H9 (cell line): ENCODE results near the gene FBN2. TPM values are rescaled to one million over a fixed set of nuclear protein-coding genes. Genes with fewer than 3 reads are reported as not detected.

Source experiments
- DNase-seq: peaks from one replicate; pipeline ENCODE4 v3.0.0-alpha.2; 2017
- H2AFZ ChIP-seq: one replicate; pipeline ENCODE4 v1.6.1; 2013; ENCODE audit warnings: mild to moderate bottlenecking, low read length, control low read depth, moderate library complexity
- H2AK5ac ChIP-seq: 2 replicates; pipeline ENCODE4 v1.6.1; 2013; ENCODE audit warnings: low read length, control low read depth, mixed read lengths; ENCODE audit not compliant: insufficient read length
- H2BK120ac ChIP-seq: one replicate; pipeline ENCODE4 v1.6.1; 2013; ENCODE audit warnings: low read depth, mild to moderate bottlenecking, low read length, control low read depth, inconsistent platforms; ENCODE audit not compliant: poor library complexity, severe bottlenecking
- H2BK12ac ChIP-seq: 2 replicates; pipeline ENCODE4 v1.6.1; 2013; ENCODE audit warnings: low read length, control low read depth, mixed read lengths, low read depth; ENCODE audit not compliant: insufficient read length
- H2BK15ac ChIP-seq: 2 replicates; pipeline ENCODE4 v1.6.1; 2013; ENCODE audit warnings: low read depth, low read length, control low read depth
- H2BK20ac ChIP-seq: one replicate; pipeline ENCODE4 v1.6.1; 2013; ENCODE audit warnings: low read depth, mild to moderate bottlenecking, low read length, control low read depth, inconsistent platforms; ENCODE audit not compliant: poor library complexity, severe bottlenecking
- H2BK5ac ChIP-seq: 2 replicates; pipeline ENCODE4 v1.6.1; 2013; ENCODE audit warnings: low read length, control low read depth, mixed read lengths; ENCODE audit not compliant: insufficient read length
- H3K14ac ChIP-seq: 2 replicates; pipeline ENCODE4 v1.6.1; 2013; ENCODE audit warnings: low read length, control low read depth; ENCODE audit not compliant: insufficient read depth
- H3K18ac ChIP-seq: 2 replicates; pipeline ENCODE4 v1.6.1; 2013; ENCODE audit warnings: low read depth, mild to moderate bottlenecking, mixed read lengths, low read length, control low read depth; ENCODE audit not compliant: insufficient read length
- H3K23ac ChIP-seq: 2 replicates; pipeline ENCODE4 v1.6.1; 2013; ENCODE audit warnings: low read length, control low read depth, mixed read lengths, low read depth; ENCODE audit not compliant: insufficient read length
- H3K23me2 ChIP-seq: 2 replicates; pipeline ENCODE4 v1.6.1; 2013; ENCODE audit warnings: low read depth, mild to moderate bottlenecking, mixed read lengths, low read length, control low read depth; ENCODE audit not compliant: insufficient read length, poor library complexity, severe bottlenecking
- H3K27ac ChIP-seq: 2 replicates; pipeline ENCODE4 v1.5.1; 2013; ENCODE audit warnings: low read length, control low read depth, mixed read lengths, low read depth; ENCODE audit not compliant: insufficient read length
- H3K27me3 ChIP-seq: 2 replicates; pipeline ENCODE4 v1.6.1; 2013; ENCODE audit warnings: low read length, control low read depth, inconsistent platforms; ENCODE audit not compliant: insufficient read depth
- H3K4ac ChIP-seq: 2 replicates; pipeline ENCODE4 v1.6.1; 2013; ENCODE audit warnings: low read depth, mild to moderate bottlenecking, control low read depth, inconsistent platforms, low read length, moderate library complexity
- H3K4me1 ChIP-seq: 2 replicates; pipeline ENCODE4 v1.6.1; 2013; ENCODE audit warnings: low read length, control low read depth, inconsistent platforms; ENCODE audit not compliant: insufficient read depth
- H3K4me2 ChIP-seq: 2 replicates; pipeline ENCODE4 v1.6.1; 2013; ENCODE audit warnings: low read length, control low read depth, mixed read lengths; ENCODE audit not compliant: insufficient read length, insufficient read depth
- H3K56ac ChIP-seq: 2 replicates; pipeline ENCODE4 v1.6.1; 2013; ENCODE audit warnings: low read depth, mild to moderate bottlenecking, mixed read lengths, low read length, control low read depth; ENCODE audit not compliant: insufficient read length
- H3K79me1 ChIP-seq: 2 replicates; pipeline ENCODE4 v1.6.1; 2013; ENCODE audit warnings: low read depth, mild to moderate bottlenecking, moderate library complexity, low read length, control low read depth, inconsistent platforms; ENCODE audit not compliant: insufficient read depth, poor library complexity, severe bottlenecking
- H3K79me2 ChIP-seq: 2 replicates; pipeline ENCODE4 v1.6.1; 2013; ENCODE audit warnings: low read length, control low read depth, inconsistent platforms; ENCODE audit not compliant: insufficient read depth
- H3K9ac ChIP-seq: 2 replicates; pipeline ENCODE4 v1.6.1; 2013; ENCODE audit warnings: low read length, control low read depth, mixed read lengths; ENCODE audit not compliant: insufficient read length; ENCODE audit errors: extremely low read depth
- H3K9me3 ChIP-seq: one replicate; pipeline ENCODE4 v1.6.1; 2013; ENCODE audit warnings: low read depth, low read length, inconsistent platforms; ENCODE audit not compliant: control insufficient read depth
- H3T11ph ChIP-seq: one replicate; pipeline ENCODE4 v1.6.1; 2013; ENCODE audit warnings: mild to moderate bottlenecking, low read length, control low read depth, inconsistent platforms
- H4K20me1 ChIP-seq: one replicate; pipeline ENCODE4 v1.6.1; 2013; ENCODE audit not compliant: control insufficient read depth, insufficient read length, insufficient read depth
- H4K5ac ChIP-seq: 2 replicates; pipeline ENCODE4 v1.6.1; 2013; ENCODE audit warnings: low read depth, mild to moderate bottlenecking, mixed read lengths, low read length, control low read depth; ENCODE audit not compliant: insufficient read length
- H4K8ac ChIP-seq: replicated peaks from 2 replicates; pipeline ENCODE4 v1.6.1; 2013; ENCODE audit warnings: low read length, control low read depth, mixed read lengths, low read depth; ENCODE audit not compliant: insufficient read length
- H4K91ac ChIP-seq: 2 replicates; pipeline ENCODE4 v1.6.1; 2013; ENCODE audit warnings: low read depth, mild to moderate bottlenecking, moderate library complexity, mixed read lengths, low read length, control low read depth; ENCODE audit not compliant: insufficient read length
- H3K27ac Mint-ChIP-seq, 3 experiments: 2 replicates in 2 of 3; 3 replicates in 1 of 3; pipeline ENCODE4 v1.8.0; 2020 to 2021; ENCODE audit warnings: mixed read lengths in 3 of 3, mild to moderate bottlenecking in 1 of 3, moderate library complexity in 1 of 3
- H3K27me3 Mint-ChIP-seq: 2 replicates; pipeline ENCODE4 v1.8.0; 2021; ENCODE audit warnings: low read depth, mild to moderate bottlenecking, moderate library complexity, mixed read lengths
- H3K36me3 Mint-ChIP-seq, 3 experiments: 2 replicates in 2 of 3; 3 replicates in 1 of 3; pipeline ENCODE4 v1.8.0; 2020 to 2021; ENCODE audit warnings: low read depth in 3 of 3, mixed read lengths in 3 of 3; ENCODE audit not compliant: insufficient read depth in 1 of 3
- H3K4me1 Mint-ChIP-seq, 2 experiments: 2 replicates each; pipeline ENCODE4 v1.8.0; 2020; ENCODE audit warnings: mixed read lengths in 2 of 2
- H3K4me3 Mint-ChIP-seq, 2 experiments: 2 replicates in 1 of 2; 3 replicates in 1 of 2; pipeline ENCODE4 v1.8.0; 2020 to 2021; ENCODE audit warnings: mild to moderate bottlenecking in 2 of 2, mixed read lengths in 2 of 2, moderate library complexity in 1 of 2
- H3K9me3 Mint-ChIP-seq, 2 experiments: 2 replicates in 1 of 2; 3 replicates in 1 of 2; pipeline ENCODE4 v1.8.0; 2020; ENCODE audit warnings: mild to moderate bottlenecking in 2 of 2, mixed read lengths in 2 of 2, moderate library complexity in 1 of 2
- CTCF ChIP-seq: fragments of 200-600 bp; sonication (generic); conservative IDR thresholded peaks from 3 replicates; pipeline ENCODE4 v1.8.0; 2021; ENCODE audit warnings: antibody characterized with exemption, mild to moderate bottlenecking
- WGBS: extraction: QIAGEN DNeasy Blood & Tissue Kit; methylation state at CpG from one replicate; pipeline ENCODE4 v1.1.7; 2013; ENCODE audit warnings: missing lambda C conversion rate, low lambda C conversion rate, mixed read lengths; ENCODE audit not compliant: insufficient read length; ENCODE audit errors: extremely low coverage; 5-methylcytosine and 5-hydroxymethylcytosine counted together
- total RNA-seq: library from RNA; stranded (reverse); gene quantifications from 2 replicates; pipeline ENCODE4 v1.2.1, GENCODE V29; 2021

FBN2 gene
- total RNA-seq, 1 experiment from 2014 or later: 8.3 TPM

GRCh38 chr5:128216860-128217531 is 321.0 kb downstream of the FBN2 start:
- H3K9ac ChIP-seq: no peak overlapping the region
- no peak overlapping the region for H2BK120ac ChIP-seq
- no peak overlapping the region for H3K23ac ChIP-seq
- H3K79me1 ChIP-seq: no peaks in the 10 kb centered on the region
- no peaks in the 10 kb centered on the region for H3K4me1 ChIP-seq
- H3K36me3 Mint-ChIP-seq: no peaks in the 10 kb centered on the region
- H3K27me3 ChIP-seq: no peaks in the 10 kb centered on the region
- H3K14ac ChIP-seq: no peak overlapping the region
- no peaks in the 10 kb centered on the region for H4K20me1 ChIP-seq
- H3K79me2 ChIP-seq: no peaks in the 10 kb centered on the region
- H3K27ac Mint-ChIP-seq: peak overlapping the region in 1 of 3 experiments; percentile 39; a peak in 2 of 7 replicates
- H2BK15ac ChIP-seq: no peak overlapping the region
- H3K9me3 ChIP-seq: no peaks in the 10 kb centered on the region
- H3T11ph ChIP-seq: no peak overlapping the region
- no peak overlapping the region for H3K4ac ChIP-seq
- no peak overlapping the region for H4K91ac ChIP-seq
- no peak overlapping the region for H2AFZ ChIP-seq
- H3K18ac ChIP-seq: no peak overlapping the region
- H3K27me3 Mint-ChIP-seq: no peaks in the 10 kb centered on the region; the same call in 1 of the 2 replicates
- no peak overlapping the region for H3K56ac ChIP-seq
- H2BK12ac ChIP-seq: no peak overlapping the region
- WGBS: no CpG with 5 or more reads among the region's 15 CpGs
- DNase-seq: no peak
- H2AK5ac ChIP-seq: no peak overlapping the region
- no peaks in the 10 kb centered on the region for H3K9me3 Mint-ChIP-seq
- H3K4me1 Mint-ChIP-seq: peaks cover 2 to 7% of the 10 kb centered on the region in 2 experiments; a peak in 2 of 4 replicates
- H2BK20ac ChIP-seq: no peak overlapping the region
- H3K23me2 ChIP-seq: no peaks in the 10 kb centered on the region
- no peak overlapping the region for H4K5ac ChIP-seq
- no peak overlapping the region for H3K27ac ChIP-seq
- H3K4me3 Mint-ChIP-seq: no peak overlapping the region
- H3K4me2 ChIP-seq: no peak overlapping the region
- H4K8ac ChIP-seq: no peak overlapping the region
- H2BK5ac ChIP-seq: no peak overlapping the region
- TF ChIP-seq CTCF: no peak
